ENCODE measurements around the gene QARS1. TPM values are rescaled to one million over a fixed set of nuclear protein-coding genes. Genes with fewer than 3 reads are reported as not detected.

Gene QARS1
- total RNA-seq, 6 experiments from 2014 or later: 81.5 to 148 (median 93.5) TPM

- Histone ChIP-seq H3K27me3 (no peaks in the 10 kb centered on the region), H3K27ac (peak overlapping the region in 1 of 3 donors; percentile 78), H3K36me3 (peaks cover 14 to 61% (median 31%) of the 10 kb centered on the region in 4 donors), H3K4me3 (peak overlapping the region in 1 of 3 donors; percentile 95), H3K9me3 (no peaks in the 10 kb centered on the region), H3K4me1 (peaks cover 0 to 11% (median 6%) of the 10 kb centered on the region in 4 donors)
- ATAC-seq (no peak), DNase-seq (no peak)
- intact Hi-C loops (cut with DNase I): no loop called here
- WGBS (ENCODE audit: insufficient coverage, low coverage, low lambda C conversion rate, missing lambda C conversion rate): no CpG with 5 or more reads among the region's 3 CpGs
- no peak for TF ChIP-seq CTCF (IDR thresholded peaks at IDR 0.05)
- TF ChIP-seq POLR2A (IDR thresholded peaks at IDR 0.05): no peak
Observed at GRCh38 chr3:49119439-49119838, 14.9 kb upstream of the QARS1 start.

- DNase-seq (no peak), ATAC-seq (no peak)
- Histone ChIP-seq H3K4me1 (peaks cover 0 to 11% (median 6%) of the 10 kb centered on the region in 4 donors), H3K27ac (no peak overlapping the region), H3K27me3 (no peaks in the 10 kb centered on the region), H3K9me3 (no peaks in the 10 kb centered on the region), H3K36me3 (peaks cover 15 to 61% (median 32%) of the 10 kb centered on the region in 4 donors), H3K4me3 (no peak overlapping the region)
- TF ChIP-seq CTCF (IDR thresholded peaks at IDR 0.05) (no peak), POLR2A (IDR thresholded peaks at IDR 0.05) (no peak)
- intact Hi-C loops (cut with DNase I): no loop called here
- 54% methylated on average over 2 of the region's 10 CpGs for WGBS (ENCODE audit: insufficient coverage, low coverage, low lambda C conversion rate, missing lambda C conversion rate)
Observed at GRCh38 chr3:49119036-49119435, 14.5 kb upstream of the QARS1 start.

GRCh38 chr3:49112262-49112661 is 7.7 kb upstream of the QARS1 start:
- TF ChIP-seq POLR2A (IDR thresholded peaks at IDR 0.05): no peak
- no peak for TF ChIP-seq CTCF (IDR thresholded peaks at IDR 0.05)
- DNase-seq (no peak), ATAC-seq (no peak)
- Histone ChIP-seq H3K36me3 (peaks cover 11 to 98% (median 54%) of the 10 kb centered on the region in 4 donors), H3K4me3 (no peak overlapping the region), H3K27me3 (no peaks in the 10 kb centered on the region), H3K9me3 (no peaks in the 10 kb centered on the region), H3K27ac (no peak overlapping the region), H3K4me1 (no peaks in the 10 kb centered on the region)
- 86% methylated on average over 8 of the region's 14 CpGs for WGBS (ENCODE audit: insufficient coverage, low coverage, low lambda C conversion rate, missing lambda C conversion rate)
- intact Hi-C loops (cut with DNase I): no loop called here

GRCh38 chr3:49111347-49111746 is 6.8 kb upstream of the QARS1 start:
- H3K27me3 ChIP-seq: no peaks in the 10 kb centered on the region
- no peak overlapping the region for H3K27ac ChIP-seq
- no peaks in the 10 kb centered on the region for H3K4me1 ChIP-seq
- no peaks in the 10 kb centered on the region for H3K9me3 ChIP-seq
- DNase-seq (no peak), ATAC-seq (no peak)
- intact Hi-C loops (cut with DNase I): no loop called here
- WGBS (ENCODE audit: insufficient coverage, low coverage, low lambda C conversion rate, missing lambda C conversion rate): 66% methylated on average over 5 of the region's 6 CpGs
- TF ChIP-seq POLR2A (IDR thresholded peaks at IDR 0.05): no peak
- TF ChIP-seq CTCF (IDR thresholded peaks at IDR 0.05): no peak
- peaks cover 10 to 90% (median 49%) of the 10 kb centered on the region in 4 donors for H3K36me3 ChIP-seq
- no peak overlapping the region for H3K4me3 ChIP-seq

- Histone ChIP-seq H3K4me3 (no peak overlapping the region), H3K4me1 (no peaks in the 10 kb centered on the region), H3K27ac (no peak overlapping the region), H3K27me3 (no peaks in the 10 kb centered on the region), H3K36me3 (peaks cover 4 to 84% (median 46%) of the 10 kb centered on the region in 4 donors), H3K9me3 (no peaks in the 10 kb centered on the region)
- intact Hi-C loops (cut with DNase I): no loop called here
- 89% methylated on average over 9 of the region's 13 CpGs for WGBS (ENCODE audit: insufficient coverage, low coverage, low lambda C conversion rate, missing lambda C conversion rate)
- DNase-seq (no peak), ATAC-seq (no peak)
- TF ChIP-seq CTCF (IDR thresholded peaks at IDR 0.05): no peak
- TF ChIP-seq POLR2A (IDR thresholded peaks at IDR 0.05): no peak
Observed at GRCh38 chr3:49110780-49111179, 6.2 kb upstream of the QARS1 start.
